NCI-H2107 treated with DMSO at 0.1 percent for 48 hours (cell line): ENCODE measurements around the gene SRPK3.
A peak's percentile ranks its signal among the peaks of the same experiment; 100 is the strongest.

Experiments
- DNase-seq: peaks from one replicate; lab custom pipeline; 2025; ENCODE audit not compliant: unreplicated experiment; lab: John Stamatoyannopoulos, UW

The SRPK3 gene

DNA sequence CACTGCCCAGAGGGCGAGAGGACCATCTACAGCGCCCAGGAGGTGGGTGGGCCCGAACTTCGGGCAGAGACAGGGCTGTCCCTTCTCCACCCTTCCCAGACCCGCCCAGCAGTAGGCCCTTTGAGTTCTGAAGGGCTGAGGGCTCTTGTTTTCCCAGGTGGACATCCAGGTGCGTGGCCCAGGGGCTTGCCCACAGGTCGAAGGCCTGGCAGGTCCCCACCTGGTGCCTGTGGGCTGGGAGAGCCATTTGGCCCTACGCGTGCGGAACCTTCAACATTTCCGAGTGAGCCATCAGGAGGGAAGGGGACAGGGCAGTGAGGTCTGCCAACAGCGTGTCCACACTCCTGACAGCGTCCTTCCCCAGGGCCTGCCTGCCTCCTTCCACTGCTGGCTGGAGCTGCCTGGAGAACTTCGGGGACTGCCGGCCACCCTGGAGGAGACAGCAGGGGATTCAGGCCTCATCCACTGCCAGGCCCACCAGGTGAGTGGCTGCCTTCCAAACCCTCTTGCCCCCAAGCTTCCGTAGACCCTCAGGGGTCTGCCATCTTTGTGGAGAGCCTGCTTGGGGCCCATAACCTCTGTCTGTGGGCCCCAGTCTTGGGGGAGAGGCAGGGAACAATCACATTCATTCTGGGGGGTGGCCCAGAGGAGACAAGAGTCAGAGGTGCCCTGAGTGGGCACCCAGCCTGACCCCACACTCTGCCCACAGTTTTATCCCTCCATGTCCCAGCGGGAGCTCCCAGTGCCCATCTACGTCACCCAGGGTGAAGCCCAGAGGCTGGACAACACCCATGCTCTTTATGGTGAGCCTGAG, 10.0 kb upstream of the SRPK3 start:
- no peak for DNase-seq

DNA sequence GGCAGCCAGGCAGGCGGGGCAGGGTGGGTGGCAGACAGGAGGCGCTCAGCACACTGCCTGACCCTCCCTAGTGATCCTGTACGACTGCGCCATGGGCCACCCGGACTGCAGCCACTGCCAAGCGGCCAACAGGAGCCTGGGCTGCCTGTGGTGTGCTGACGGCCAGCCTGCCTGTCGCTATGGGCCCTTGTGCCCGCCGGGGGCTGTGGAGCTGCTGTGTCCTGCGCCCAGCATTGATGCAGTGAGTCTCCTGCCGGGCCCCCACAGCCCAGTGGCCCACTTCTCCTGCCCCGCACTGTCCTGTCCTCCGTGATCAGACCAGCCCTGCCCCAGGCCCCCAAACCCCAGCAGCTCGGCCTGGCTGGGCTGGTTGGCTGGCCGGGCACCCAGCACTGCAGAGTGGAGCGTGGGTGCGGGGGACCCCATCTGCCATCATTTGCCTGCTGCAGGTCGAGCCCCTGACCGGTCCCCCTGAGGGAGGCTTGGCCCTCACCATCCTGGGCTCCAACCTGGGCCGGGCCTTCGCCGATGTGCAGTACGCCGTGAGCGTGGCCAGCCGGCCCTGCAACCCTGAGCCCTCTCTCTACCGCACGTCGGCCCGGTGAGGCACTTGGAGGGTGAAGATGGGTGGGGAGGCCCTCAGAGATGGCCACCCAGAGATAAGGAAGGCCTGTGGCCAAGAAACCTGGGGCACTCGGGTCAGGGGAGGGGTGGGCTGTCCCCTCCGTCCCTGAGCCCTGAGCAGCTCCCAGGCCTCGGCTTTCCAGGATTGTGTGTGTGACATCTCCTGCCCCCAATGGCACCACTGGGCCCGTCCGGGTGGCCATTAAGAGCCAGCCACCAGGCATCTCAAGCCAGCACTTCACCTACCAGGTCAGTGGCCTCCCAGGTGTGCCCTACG, 9.2 kb upstream of the SRPK3 start:
- no peak for DNase-seq

DNA sequence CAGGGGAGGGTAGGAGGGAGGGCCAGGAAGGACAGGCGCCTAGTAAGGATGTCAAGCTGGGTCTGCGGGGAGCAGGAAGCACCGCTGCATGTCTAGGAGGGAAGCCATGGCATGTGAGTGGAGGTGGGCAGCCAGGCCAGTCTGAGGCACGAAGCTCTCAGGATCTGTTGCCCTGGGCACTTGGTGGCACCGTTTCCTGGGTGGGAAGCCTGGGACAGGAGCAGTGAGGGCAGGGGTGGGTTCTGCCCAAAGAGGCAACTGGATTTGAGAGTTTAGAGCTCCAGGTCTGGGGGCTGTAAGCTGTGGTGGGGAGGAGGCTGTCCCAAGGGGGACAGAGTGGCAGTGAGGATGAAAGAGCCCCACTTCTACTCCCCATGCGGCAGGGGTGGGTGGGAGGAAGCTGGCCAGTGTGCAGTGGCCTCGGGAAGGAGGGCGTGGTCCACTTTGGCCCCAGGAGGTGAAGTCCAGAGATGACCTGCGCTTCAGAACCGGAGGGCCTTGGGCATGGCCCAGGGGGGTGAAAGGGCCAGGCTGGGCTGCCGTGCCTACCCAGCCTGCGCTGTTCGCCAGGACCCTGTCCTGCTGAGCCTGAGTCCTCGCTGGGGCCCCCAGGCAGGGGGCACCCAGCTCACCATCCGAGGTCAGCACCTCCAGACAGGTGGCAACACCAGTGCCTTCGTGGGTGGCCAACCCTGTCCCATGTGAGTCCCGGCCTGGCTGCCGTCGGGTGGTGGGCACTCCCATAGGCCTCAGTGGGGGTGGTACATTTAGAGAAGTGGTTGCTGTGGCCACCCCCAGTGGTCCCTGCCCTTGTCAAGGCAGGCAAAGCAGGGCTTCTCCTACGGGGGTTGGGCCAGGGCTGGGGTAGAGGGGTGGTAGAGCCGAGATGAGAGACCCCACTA, 8.3 kb upstream of the SRPK3 start:
- no peak for DNase-seq

DNA sequence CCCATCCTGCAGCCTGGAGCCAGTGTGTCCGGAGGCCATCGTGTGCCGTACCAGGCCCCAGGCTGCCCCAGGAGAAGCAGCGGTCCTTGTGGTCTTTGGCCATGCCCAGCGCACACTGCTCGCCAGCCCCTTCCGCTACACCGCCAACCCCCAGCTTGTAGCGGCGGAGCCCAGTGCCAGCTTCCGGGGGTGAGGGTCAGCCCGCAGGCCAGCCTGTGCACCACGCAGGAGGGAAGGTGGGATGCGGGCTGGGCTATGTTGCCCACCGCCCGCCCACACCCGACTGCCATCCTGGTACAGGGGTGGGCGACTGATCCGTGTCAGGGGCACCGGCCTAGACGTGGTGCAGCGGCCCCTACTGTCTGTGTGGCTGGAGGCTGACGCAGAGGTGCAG, 7.6 kb upstream of the SRPK3 start:
- no peak for DNase-seq

DNA sequence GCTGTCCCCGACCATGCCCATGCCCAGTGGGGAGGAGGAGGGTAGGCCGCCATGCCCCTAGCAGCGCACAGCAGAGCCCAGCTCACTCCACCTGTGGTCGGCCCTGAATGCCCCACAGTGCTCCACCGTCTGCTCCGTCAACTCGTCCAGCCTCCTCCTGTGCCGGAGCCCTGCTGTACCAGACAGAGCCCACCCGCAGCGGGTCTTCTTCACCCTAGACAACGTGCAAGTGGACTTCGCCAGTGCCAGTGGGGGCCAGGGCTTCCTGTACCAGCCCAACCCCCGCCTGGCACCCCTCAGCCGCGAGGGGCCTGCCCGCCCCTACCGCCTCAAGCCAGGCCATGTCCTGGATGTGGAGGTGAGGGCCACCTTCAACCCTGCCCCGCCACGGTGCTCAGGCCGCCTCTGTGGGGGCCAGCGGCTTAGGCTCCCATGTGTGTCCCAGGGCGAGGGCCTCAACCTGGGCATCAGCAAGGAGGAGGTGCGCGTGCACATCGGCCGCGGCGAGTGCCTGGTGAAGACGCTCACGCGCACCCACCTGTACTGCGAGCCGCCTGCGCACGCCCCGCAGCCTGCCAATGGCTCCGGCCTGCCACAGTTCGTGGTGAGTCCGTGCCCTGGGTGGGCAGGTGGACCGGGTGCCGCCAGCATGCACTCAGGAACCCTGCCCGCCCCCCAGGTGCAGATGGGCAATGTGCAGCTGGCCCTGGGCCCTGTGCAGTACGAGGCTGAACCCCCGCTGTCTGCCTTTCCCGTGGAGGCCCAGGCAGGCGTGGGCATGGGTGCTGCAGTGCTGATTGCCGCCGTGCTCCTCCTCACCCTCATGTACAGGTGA, 6.9 kb upstream of the SRPK3 start:
- DNase-seq: no peak

DNA sequence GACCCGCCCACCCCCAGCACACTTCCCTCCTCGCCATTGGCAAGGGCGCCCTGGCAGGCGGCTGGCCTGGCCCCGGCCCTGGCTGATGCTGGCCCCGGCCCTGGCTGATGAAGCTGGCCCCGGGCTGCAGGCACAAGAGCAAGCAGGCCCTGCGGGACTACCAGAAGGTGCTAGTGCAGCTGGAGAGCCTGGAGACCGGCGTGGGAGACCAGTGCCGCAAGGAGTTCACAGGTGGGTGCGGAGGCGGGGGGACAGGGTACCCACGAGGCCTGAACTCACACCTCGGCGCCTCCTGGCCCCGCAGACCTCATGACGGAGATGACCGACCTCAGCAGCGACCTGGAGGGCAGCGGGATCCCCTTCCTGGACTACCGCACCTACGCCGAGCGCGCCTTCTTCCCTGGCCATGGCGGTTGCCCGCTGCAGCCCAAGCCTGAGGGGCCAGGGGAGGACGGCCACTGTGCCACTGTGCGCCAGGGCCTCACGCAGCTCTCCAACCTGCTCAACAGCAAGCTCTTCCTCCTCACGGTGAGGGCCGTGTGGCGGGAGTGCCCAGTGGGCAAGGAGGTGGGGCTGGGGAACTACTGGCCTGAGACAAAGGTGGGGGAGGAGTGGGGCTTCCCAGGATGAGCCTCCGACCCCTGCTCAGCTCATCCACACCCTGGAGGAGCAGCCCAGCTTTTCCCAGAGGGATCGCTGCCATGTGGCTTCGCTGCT, 6.1 kb upstream of the SRPK3 start:
- DNase-seq: no peak

DNA sequence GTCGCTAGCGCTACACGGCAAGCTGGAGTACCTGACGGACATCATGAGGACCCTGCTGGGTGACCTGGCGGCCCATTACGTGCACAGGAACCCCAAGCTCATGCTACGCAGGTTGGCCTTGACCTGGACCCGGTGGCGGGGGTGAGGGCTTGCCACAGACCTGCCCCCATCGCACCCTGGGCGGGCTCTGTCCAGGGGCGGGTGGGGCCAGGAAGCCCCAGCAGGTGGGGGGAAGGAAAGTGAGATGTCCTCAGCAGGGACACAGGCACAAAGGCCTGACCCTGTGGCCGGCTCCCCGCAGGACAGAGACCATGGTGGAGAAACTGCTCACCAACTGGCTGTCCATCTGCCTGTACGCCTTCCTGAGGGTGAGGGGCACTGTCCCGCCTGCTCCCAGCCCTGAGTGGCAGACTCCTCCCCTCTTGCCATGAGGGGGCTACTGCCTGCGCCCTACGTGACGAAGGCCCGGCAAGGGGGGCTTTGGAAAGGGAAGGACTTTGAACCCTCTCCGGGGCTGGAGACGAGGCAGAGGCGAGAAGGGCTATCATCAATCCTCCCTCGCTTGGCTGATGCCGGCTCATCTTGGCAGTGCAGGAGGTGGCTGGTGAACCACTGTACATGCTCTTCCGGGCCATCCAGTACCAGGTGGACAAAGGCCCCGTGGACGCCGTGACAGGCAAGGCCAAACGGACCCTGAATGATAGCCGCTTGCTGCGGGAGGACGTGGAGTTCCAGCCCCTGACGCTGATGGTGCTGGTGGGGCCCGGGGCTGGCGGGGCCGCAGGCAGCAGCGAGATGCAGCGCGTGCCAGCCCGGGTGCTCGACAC, 5.3 kb upstream of the SRPK3 start:
- no peak for DNase-seq

DNA sequence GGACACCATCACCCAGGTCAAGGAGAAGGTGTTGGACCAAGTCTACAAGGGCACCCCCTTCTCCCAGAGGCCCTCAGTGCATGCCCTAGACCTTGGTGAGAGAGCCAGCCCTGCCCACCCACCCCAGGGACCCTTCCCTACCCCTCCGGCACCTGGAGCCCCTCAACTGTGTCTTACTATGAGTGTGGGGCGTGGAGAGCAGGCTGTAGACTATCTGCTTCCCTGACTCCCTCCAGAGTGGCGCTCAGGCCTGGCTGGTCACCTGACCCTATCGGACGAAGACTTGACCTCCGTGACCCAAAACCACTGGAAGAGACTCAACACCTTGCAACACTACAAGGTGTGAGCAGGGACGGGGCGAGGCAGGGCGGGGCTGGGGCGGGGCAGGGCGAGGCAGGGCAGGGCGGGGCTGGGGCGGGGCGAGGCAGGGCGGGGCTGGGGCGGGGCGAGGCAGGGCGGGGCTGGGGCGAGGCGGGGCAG, 4.7 kb upstream of the SRPK3 start:
- no peak for DNase-seq

DNA sequence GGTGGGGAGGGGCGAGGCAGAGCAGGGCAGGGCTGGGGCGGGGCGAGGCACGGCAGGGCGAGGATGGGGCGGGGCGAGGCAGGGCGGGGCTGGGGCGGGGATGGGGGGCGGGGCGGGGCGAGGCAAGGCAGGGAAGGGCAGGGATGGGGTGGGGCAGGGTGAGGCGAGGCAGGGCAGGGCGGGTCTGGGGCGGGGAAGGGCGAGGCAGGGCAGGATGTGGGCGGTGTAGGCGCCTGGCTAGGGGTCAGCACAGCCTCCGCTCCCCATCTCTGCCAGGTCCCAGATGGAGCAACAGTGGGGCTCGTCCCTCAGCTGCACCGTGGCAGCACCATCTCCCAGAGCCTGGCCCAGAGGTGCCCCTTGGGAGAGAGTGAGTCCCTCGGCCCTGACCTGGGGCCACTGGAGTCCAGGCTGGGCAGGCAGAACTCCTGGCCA, 4.2 kb upstream of the SRPK3 start:
- DNase-seq: no peak

DNA sequence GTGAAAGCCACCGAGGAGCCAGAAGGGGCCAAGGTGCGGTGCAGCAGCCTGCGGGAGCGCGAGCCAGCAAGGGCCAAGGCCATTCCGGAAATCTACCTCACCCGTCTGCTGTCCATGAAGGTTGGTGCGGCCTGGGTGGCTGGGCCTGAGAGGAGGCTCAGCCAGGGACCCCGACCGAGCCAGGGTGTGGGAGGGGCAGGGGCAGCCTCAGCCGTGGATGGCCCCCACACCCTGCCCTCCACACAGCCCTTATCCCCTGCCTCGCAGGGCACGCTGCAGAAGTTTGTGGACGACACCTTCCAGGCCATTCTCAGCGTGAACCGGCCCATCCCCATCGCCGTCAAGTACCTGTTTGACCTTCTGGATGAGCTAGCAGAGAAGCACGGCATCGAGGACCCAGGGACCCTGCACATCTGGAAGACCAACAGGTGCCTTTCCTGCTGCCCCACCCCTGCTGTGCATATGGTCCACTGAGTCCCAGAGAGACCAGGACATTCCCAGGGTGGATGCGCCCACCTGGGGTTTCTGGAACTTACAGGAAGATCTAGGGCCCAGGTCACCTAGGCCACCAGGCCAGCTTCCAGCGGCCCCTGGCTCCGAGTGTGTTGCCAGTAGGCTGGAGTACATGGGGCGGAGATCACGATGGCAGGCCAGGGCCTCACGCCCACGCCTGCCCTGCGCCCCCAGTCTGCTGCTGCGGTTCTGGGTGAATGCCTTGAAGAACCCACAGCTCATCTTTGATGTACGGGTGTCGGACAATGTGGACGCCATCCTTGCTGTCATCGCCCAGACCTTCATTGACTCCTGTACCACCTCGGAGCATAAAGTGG, 3.4 kb upstream of the SRPK3 start:
- no peak for DNase-seq

DNA sequence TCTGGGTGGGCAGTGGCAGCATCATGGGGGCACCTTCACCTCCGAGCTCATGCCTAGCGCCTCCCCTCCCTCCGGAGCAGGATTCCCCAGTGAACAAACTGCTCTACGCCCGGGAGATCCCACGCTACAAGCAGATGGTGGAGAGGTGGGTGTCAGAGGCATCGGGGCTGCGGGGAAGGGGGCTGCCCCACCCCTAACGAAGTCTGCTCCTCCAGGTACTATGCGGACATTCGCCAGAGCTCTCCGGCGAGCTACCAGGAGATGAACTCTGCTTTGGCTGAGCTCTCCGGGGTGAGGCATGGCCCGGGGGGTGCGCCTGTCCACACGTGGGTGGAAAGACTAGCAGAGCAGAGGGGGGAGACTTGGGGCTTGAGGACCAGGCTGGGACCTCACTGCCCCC, 2.7 kb upstream of the SRPK3 start:
- DNase-seq: no peak

DNA sequence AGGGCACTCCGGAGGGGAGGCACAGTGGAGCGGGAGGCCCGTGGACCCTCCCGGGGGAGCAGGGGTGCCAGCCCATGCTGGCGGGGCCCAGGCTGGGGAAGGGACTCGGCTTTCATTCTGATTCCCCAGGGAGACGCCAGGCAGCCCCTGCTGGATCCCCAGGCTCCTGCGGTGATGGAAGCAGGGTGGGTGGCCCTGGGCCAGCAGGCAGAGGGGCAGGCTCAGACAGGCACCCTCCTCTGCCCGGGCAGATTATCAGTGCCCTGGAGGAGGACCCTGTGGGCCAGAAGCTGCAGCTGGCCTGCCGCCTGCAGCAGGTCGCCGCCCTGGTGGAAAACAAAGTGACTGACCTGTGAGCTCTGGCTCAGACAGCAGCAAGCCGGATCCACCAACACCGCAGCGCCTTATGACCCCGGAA, 2.1 kb upstream of the SRPK3 start:
- peak; percentile 30 for DNase-seq

DNA sequence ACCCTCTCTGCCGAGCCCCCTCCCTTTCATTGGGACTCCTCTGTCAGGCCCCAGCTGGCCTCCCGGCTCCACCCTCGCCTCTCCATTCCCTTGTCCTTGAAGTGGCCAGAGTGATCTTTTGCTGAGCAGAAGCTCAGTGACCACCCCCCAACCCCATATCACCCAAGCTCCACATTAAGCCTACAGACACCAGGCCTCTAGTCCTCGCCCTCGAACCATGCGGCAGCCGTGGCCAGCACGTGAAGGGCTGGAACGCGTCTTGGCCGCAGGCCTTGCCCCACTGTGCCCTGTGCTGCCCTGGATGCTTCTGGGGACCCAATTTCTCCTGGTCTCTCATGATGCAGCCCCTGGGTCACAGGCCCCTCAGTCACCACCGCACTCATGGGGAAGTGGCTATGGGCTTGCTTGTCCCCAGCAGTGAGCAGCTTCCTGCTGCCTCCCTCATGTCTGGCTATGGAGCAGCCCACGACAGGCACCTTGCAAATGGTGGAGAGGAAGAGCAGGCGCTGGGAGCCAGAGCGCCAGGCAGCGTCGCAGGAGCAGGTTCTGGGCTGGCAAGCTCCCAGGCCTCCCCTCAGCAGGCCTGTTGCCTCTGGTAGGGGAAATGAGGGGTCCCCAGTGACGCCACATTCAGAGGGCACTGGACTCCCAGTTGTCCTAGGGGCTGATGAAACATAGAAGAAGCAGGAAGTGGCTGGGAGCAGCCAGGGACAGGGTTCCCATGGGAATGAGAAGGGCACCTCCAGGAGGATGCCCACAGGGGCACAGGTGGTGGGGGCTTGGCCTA, 757 bp upstream of the SRPK3 start:
- DNase-seq: no peak

DNA sequence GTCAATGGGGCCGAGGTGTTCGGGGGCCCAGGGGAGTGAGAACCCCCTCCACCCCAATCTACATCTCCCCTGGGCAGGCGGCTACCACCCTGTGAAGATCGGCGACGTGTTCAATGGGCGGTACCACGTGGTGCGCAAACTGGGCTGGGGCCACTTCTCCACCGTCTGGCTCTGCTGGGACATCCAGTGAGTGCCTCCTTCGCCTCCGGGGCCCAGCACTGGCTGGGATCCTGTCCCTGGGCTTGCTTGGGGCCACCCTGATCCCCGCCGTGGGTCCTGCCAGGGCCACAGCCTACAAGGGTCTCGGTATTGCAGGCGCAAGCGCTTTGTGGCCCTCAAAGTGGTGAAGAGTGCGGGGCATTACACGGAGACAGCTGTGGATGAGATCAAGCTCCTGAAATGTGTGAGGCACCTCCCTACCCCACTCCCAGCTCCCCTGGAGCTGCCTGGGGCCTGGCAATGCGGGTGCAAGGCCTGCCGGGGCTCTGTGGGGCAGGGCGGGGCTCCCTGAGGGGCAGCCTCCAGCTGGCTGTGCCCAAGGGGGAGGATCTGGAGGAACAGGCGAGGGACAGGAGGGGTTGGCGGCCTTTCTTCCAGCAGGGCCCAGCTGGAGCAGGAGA, 697 bp downstream of the SRPK3 start:
- DNase-seq: peak; percentile 67

DNA sequence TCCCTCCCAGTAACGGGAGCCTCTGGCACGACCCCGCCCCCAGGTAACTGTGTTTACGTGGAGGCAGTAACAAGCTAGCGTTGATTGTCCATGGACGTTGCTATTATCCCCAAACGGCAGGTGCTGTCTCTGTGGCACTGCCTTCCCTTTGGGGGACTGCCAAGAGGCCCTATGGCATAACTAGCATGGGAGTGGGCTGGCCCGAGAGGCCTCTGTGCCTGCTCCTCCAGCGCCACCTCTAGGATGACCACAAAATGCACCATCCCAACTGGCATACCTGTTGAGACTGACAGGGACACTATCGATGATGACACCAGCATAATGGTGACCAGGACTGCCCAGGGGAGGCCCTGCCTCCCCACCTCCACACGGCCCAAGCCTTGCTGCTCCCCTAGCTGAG, 1.5 kb downstream of the SRPK3 start:
- peak; percentile 97 for DNase-seq

DNA sequence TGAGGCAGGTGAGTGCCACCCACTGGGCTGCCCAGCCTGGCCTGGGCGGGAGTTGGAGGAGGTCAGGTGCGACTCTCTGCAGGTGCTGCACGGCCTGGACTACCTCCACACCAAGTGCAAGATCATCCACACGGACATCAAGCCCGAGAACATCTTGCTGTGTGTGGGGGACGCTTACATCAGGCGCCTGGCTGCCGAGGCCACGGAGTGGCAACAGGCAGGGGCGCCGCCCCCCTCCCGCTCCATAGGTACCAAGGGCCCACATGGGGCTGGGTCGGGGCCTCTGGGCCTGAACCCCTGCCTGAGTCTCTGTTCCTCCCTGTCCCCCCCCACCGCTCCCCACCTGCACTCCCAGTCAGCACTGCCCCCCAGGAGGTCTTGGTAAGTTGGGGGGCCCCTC, 2.0 kb downstream of the SRPK3 start:
- DNase-seq: no peak
